ENCODE results near the gene CPN2. TPM values are rescaled to one million over a fixed set of nuclear protein-coding genes. Genes with fewer than 3 reads are reported as not detected.
A peak's percentile ranks its signal among the peaks of the same experiment; 100 is the strongest.

Gene CPN2
- total and polyA plus RNA-seq, 2 of the 13 experiments (the other 11 are each of a cell fraction or from before 2014, with no cell fraction given) = 26.7 to 27.7 TPM

GRCh38 chr3:194320744-194321243, 30.3 kb downstream of the CPN2 start (continued):
- no peak for TF ChIP-seq ZBTB26 (CRISPR knock-in tag; IDR thresholded peaks at IDR 0.05; ENCODE audit: borderline replicate concordance)
- TF ChIP-seq ZNF414 (CRISPR knock-in tag; IDR thresholded peaks at IDR 0.05) = peak; percentile 41; the same call in 1 of the 2 replicates
- peak; percentile 93 for TF ChIP-seq SOX5 (CRISPR knock-in tag; IDR thresholded peaks at IDR 0.05; ENCODE audit: borderline replicate concordance)
- TF ChIP-seq KLF16 (CRISPR knock-in tag; IDR thresholded peaks at IDR 0.05) = peak in 1 of 2 experiments; percentile 43; a peak in 1 of 4 replicates
- no peak for TF ChIP-seq GRHL1 (CRISPR knock-in tag; conservative IDR thresholded peaks at IDR 0.05)
- no peak for TF ChIP-seq KDM5B (CRISPR knock-in tag; IDR thresholded peaks at IDR 0.05; ENCODE audit: borderline replicate concordance)
- TF ChIP-seq ZNF276 (CRISPR knock-in tag; IDR thresholded peaks at IDR 0.05; ENCODE audit: low read depth) = no peak
- TF ChIP-seq NFATC3 (CRISPR knock-in tag; IDR thresholded peaks at IDR 0.05) = no peak
- TF ChIP-seq NR2F1 (CRISPR knock-in tag; IDR thresholded peaks at IDR 0.05) = peak in 1 of 2 experiments; percentile 35; a peak in 2 of 4 replicates
- TF ChIP-seq DBP (CRISPR knock-in tag; IDR thresholded peaks at IDR 0.05; ENCODE audit: not compliant biosample characterization) = no peak
- no peak for TF ChIP-seq ZBTB3 (CRISPR knock-in tag; IDR thresholded peaks at IDR 0.05; ENCODE audit: borderline replicate concordance, low read depth)
- TF ChIP-seq ZNF572 (CRISPR knock-in tag; IDR thresholded peaks at IDR 0.05) = no peak
- TF ChIP-seq SRSF1 (optimal IDR thresholded peaks at IDR 0.05; ENCODE audit: low read depth, low read length) = no peak
- no peak for TF ChIP-seq GLI4 (CRISPR knock-in tag; IDR thresholded peaks at IDR 0.05; ENCODE audit: borderline replicate concordance)
- TF ChIP-seq KDM2A (CRISPR knock-in tag; IDR thresholded peaks at IDR 0.05; ENCODE audit: borderline replicate concordance, low read depth) = peak; percentile 36; the same call in 1 of the 2 replicates
- peak; percentile 56; the same call in 1 of the 2 replicates for TF ChIP-seq ZBTB10 (CRISPR knock-in tag; IDR thresholded peaks at IDR 0.05; ENCODE audit: borderline replicate concordance)
- no peak for TF ChIP-seq HOXD1 (CRISPR knock-in tag; IDR thresholded peaks at IDR 0.05)
- no peak for TF ChIP-seq ZNF180 (CRISPR knock-in tag; IDR thresholded peaks at IDR 0.05; ENCODE audit: borderline replicate concordance, low read depth)
